PC-9 (cell line): ENCODE results near the gene KCNIP1.

Experiments
- CTCF ChIP-seq: fragments of 200-600 bp; sonication (generic); conservative IDR thresholded peaks from 2 replicates; pipeline ENCODE4 v1.6.1; 2017; ENCODE audit warnings: mixed run types, antibody characterized with exemption, mild to moderate bottlenecking, moderate library complexity
- EZH2 ChIP-seq: fragments of 200-600 bp; sonication (generic); IDR thresholded peaks from 2 replicates; pipeline ENCODE4 v1.8.0; 2017; ENCODE audit warnings: antibody characterized with exemption, low read depth

GRCh38 chr5:170634256-170634990 lies 130.6 kb downstream of the KCNIP1 start:
- TF ChIP-seq CTCF, result no peak
- TF ChIP-seq EZH2, result no peak
